NCI-H1436 (cell line): Measurements from ENCODE around the gene MPP3.
"Not testable (repeated sequence)": the region's sequence is repeated elsewhere in the genome, so short reads cannot be mapped to it uniquely, and the experiment has no call there.

Experiments used
- DNase-seq: peaks from one replicate; lab custom pipeline; 2025; lab: John Stamatoyannopoulos, UW

The MPP3 gene

DNA sequence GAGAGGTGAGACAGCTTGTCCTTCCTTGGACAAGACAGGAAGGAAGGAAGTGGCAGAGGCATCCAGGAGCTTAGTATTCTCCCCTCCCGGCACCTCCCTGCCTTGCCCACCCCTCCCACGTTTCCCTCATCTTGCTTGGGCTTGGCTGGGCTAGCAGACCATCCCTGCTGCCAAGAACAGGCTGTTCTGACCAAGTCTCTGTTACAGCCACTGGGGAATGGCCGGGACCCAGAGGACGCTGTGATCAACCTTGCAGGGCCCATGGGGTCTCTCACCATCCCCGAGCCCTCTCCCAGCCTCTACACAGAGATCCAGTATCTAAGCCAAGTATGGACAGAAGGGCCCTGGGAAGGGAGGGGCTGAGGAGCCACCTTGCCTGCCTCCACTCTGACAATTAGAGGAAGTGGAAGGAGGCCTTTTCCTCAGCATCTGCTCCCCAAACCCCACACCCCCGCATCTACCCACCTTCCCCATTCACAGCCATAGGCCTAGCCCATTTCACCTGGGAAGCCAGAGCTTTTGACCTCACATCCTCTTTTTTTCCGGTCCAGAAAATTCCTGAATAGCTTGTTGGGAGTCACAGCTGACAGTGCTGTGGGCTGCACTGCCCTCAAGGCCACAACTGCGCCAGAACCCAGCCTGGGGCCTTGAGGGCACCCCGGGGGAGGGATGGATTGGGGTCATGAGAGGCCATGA lies 28.1 kb upstream of the MPP3 start:
- DNase-seq: no peak

DNA sequence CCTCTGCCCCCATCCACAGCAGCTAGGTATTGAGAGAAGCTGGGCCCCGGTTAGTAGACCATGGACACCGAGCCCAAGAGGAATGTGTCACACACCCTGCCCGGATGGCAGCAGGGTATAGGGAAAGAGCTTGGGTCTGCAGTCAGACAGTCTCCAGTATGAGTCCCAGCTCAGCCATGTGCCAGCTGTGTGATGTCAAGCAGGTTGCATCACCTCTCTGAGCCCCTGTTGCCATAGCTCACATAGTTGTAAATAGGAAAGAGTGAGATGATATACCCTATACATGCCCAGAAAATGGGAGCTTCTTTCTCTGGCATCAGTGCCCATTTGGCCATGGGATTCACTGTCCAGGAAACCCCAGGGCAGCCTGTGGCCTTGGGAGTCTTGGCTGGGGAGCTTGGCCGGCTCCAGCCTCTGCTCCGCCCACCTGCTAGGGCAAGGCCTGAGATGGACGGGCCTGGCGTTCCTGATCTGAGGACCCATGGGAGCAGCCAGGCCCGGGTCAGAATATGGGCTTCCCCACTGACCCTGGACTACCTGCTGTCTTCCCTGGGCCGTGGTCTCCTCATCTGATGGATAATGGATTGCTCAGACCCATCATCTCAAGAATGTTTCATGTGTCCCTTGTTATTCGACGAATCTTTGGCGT lies 27.3 kb upstream of the MPP3 start:
- no peak for DNase-seq

DNA sequence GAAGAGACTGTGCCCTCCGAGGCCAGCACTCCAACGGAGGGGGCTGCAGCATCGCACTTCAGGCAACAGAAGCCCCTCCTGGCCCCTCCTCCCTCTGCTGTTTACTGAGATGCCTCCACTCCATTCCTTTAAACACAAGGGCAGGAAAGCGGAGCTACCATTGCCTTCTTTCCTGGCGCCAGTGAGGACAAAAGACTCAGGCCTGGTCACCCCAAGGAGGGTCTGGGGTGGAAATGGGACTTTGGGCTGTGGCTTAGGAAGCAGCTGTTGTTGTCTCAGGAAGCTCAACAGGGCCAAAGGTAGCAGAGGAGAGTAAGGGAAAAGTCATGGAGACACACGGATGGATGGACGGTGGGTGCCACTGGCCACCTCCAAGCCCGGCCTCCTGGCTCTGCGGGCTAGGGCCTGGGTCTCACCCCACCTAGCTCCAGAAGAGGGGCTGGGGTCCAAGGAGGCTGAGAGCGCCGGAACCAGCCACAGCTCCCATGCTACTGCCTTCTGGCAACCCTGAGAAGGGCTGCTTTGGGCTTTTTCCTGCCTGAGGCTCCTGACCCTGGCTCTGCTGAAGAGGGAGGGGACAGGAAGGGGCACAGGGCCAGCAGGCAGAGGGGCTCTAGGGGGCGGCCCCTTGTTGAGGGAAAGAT lies 25.1 kb upstream of the MPP3 start:
- no peak for DNase-seq

DNA sequence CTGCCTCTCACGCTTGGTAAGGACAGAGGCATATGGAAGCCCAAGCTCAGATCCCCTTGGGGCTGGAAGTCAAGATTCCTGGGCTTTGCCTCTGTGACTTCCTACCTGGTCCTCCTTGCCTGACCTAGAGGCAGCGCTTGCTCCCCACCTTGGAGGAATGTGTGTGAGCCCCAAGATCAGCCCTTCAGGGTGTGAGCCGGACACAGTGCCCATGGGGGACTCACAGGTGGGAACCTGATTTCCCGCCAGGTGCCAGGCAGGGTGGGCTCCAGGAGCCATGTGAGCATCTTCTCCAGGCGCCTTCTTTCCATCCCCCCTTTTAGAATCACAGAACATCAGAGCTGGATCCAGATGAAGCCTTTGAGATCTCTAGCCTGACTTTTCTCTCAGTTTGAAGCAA lies 24.2 kb upstream of the MPP3 start:
- DNase-seq: no peak

DNA sequence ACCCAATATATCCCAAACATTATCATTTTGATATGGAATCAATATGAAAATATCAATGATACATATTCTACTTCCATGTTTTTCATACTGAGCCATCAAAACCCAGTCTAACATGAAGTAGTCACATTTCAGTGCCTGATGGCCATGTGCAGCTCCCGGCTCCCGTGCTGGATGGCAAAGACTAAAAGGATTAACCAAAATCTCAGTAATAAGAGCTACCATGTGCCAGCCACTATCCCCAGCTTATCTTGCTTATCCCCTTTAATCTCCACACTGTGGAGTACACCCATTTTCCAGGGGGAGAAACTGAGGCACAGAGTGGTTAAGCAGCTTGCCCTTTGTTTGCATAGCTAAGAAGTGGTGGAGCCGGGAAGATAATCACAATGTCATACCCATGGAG lies 23.2 kb upstream of the MPP3 start:
- DNase-seq: no peak

GRCh38 chr17:43855061-43855460 lies 22.1 kb upstream of the MPP3 start:
- DNase-seq: no peak

GRCh38 chr17:43854498-43854897 lies 21.6 kb upstream of the MPP3 start:
- DNase-seq: no peak

- no peak for DNase-seq
These were observed 20.6 kb upstream of the MPP3 start for GRCh38 chr17:43853546-43853945.

GRCh38 chr17:43852571-43852970 lies 19.6 kb upstream of the MPP3 start:
- DNase-seq: no peak

DNA sequence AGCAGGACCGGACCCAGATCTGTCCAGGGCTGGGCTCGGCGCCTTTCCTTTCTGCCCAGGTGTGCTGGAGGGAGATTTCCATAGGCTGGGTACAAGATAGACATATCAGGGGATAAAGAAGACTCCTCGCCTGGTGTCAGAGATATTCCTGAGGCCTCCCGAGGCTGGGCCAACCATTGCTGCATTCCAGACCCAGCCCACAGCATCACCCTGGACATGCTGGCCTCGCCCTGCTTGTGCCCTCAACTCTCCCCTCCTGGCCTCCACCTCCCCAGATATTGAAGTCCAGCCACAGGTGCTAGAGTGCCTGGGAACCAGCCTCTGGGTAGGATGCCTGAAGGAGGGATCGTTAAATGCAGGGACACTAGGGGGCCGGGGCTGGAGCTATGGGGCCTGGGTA lies 16.2 kb upstream of the MPP3 start:
- DNase-seq: no peak

DNA sequence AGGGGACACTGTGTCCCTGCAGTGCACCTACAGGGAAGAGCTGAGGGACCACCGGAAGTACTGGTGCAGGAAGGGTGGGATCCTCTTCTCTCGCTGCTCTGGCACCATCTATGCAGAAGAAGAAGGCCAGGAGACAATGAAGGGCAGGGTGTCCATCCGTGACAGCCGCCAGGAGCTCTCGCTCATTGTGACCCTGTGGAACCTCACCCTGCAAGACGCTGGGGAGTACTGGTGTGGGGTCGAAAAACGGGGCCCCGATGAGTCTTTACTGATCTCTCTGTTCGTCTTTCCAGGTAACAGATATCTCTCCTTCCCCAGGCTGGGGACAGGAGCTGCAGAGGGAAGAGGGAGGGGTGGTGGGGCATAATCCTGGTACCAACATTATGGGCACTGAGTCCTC lies 15.7 kb upstream of the MPP3 start:
- no peak for DNase-seq

DNA sequence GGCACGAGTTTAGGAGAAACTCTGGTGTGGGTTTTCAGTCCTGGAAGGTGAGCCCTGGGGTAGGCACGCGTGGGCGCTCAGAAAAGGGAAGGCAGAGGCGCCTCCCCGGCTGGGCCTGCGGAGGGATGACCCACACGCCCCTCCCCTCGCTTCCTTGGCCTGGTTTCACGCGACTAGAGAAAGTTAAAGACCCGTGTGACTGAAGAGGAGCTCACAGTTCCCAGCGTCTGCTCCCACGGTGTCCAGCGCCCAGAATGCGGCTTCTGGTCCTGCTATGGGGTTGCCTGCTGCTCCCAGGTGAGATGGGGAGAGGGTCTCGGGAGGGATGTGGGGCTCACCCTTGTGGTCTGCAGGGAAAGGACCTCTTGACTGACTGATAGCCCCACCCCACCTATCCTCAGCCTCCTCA lies 14.0 kb upstream of the MPP3 start, which contains the start of gene CD300LG:
TSS of gene CD300LG (plus strand) at position 214 of the 409 bp plus-strand sequence. CDS start at position 255, 41 bp downstream.
- DNase-seq: no peak

GRCh38 chr17:43846221-43846712 lies 13.3 kb upstream of the MPP3 start:
- DNase-seq: peak; percentile 71

- DNase-seq: no peak
These were observed 12.8 kb upstream of the MPP3 start for GRCh38 chr17:43845766-43846165.

DNA sequence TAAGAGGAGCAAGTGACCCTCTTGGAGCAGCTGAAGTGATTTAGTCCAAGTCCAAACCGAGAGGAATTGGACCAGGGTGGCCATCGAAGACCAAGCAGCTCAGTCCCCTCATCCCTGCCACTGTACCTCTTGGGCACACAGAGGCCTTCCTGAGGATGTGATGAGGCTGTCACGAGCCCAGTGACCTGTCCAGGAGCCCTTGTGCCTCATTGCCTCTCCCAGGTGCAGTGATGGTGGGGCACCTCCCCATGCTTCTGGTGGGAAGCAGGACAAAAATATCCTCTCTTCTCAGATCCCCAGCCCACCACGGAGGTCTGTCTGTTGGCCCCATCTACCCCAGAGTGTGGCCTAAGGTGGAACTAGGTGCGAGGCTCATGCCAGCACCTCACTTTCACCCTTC lies 11.3 kb upstream of the MPP3 start:
- DNase-seq: no peak

GRCh38 chr17:43842975-43843325 lies 10.0 kb upstream of the MPP3 start:
- no peak for DNase-seq

GRCh38 chr17:43842091-43842974 lies 9.4 kb upstream of the MPP3 start:
- DNase-seq: not testable (repeated sequence)

- DNase-seq: no peak
These were observed 8.3 kb upstream of the MPP3 start for GRCh38 chr17:43841282-43841681.

GRCh38 chr17:43840814-43841213 lies 7.9 kb upstream of the MPP3 start:
- no peak for DNase-seq

GRCh38 chr17:43839670-43840108 lies 6.7 kb upstream of the MPP3 start:
- no peak for DNase-seq

DNA sequence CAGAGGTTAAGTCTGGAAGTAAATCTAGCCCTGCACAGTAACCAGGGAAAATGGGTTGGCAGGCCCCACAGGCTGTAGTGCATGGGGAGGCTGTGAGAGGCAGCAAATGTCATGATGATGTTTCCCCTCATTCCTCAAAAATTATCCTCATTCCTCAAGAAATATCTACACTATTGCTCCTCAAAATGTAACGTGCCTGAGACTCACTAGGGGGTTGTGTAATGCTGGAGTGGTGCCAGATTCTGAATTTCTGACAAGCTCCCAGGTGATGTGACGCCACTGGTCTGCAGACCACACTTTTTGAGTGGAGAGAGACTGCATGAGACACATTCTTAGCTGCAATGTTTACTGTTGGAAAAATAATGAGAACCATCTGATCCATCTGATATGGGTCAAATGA lies 1.2 kb upstream of the MPP3 start:
- no peak for DNase-seq
